Prostate gland (tissue), 2 donors: Measurements from ENCODE around the gene RMND5B.

Experiments used
- POLR2A ChIP-seq: fragments of 450-650 bp; IDR thresholded peaks from one replicate; pipeline ENCODE4 v1.6.1; 2016; ENCODE audit warnings: antibody characterized with exemption, mild to moderate bottlenecking
- POLR2AphosphoS5 ChIP-seq: sonication (generic); formaldehyde crosslinking; IDR thresholded peaks from one replicate; pipeline ENCODE4 v1.6.1; 2017; ENCODE audit warnings: antibody characterized with exemption
- TF ChIP-seq, protein P1 (sequence below), 4 experiments: fragments of 200-600 bp in 2 of 4; fragments of 450-650 bp in 2 of 4; sonication (generic) in 2 of 4; IDR thresholded peaks; 1 replicate in 3 of 4; 2 replicates in 1 of 4; pipeline ENCODE4 v1.5.1; 2016 to 2019; ENCODE audit warnings: antibody characterized with exemption in 4 of 4, mild to moderate bottlenecking in 2 of 4, moderate library complexity in 2 of 4

DNA sequence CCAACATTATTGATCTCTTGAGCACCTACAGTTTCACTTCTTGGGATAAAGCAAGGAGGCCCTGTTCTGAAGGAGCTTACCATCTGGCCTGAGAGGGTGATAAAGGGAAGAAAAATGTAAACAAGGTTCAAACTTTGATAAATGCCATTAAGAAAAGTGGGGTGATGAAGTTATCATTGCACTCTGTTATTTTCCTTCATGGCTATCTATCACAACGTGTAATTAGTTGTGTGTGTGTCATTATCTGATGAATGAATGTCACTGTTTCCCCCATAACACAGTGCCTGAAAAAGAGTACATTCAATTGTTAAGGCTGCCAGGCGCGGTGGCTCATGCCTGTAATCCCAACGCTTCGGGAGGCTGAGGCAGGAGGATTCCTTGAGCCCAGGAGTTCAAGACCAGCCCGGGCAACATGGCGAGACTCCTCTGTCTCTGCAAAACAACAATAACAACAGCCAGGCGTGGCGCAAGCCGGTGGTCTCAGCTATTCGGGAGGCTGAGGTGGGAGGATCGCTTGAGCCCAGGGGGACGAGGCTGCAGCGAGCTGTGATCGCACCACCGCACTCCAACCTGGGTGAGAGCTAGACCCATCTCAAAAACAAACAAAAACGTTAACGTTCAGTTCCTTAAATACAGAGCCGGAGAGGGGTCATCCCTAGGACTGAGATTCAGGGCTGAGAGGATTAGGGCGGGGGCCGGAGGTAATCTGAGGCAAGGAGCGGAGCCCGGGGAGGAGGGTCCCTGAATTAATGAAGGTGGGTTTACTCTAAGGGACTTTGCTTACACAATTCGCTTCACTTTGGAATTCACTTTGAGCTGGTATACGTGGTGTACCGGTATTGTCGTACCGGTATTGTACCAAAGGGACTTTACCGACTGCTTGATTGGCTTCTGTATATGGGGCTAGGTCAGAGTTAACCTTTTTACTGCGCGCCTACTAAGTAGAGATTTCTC, 22.0 kb downstream of the RMND5B start:
- TF ChIP-seq POLR2A (no peak), POLR2AphosphoS5 (no peak)
- TF ChIP-seq, protein P1, sequence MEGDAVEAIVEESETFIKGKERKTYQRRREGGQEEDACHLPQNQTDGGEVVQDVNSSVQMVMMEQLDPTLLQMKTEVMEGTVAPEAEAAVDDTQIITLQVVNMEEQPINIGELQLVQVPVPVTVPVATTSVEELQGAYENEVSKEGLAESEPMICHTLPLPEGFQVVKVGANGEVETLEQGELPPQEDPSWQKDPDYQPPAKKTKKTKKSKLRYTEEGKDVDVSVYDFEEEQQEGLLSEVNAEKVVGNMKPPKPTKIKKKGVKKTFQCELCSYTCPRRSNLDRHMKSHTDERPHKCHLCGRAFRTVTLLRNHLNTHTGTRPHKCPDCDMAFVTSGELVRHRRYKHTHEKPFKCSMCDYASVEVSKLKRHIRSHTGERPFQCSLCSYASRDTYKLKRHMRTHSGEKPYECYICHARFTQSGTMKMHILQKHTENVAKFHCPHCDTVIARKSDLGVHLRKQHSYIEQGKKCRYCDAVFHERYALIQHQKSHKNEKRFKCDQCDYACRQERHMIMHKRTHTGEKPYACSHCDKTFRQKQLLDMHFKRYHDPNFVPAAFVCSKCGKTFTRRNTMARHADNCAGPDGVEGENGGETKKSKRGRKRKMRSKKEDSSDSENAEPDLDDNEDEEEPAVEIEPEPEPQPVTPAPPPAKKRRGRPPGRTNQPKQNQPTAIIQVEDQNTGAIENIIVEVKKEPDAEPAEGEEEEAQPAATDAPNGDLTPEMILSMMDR (IDR thresholded peaks at IDR 0.05) = no peak
